Measurements from ENCODE around the gene NCK1.

DNA sequence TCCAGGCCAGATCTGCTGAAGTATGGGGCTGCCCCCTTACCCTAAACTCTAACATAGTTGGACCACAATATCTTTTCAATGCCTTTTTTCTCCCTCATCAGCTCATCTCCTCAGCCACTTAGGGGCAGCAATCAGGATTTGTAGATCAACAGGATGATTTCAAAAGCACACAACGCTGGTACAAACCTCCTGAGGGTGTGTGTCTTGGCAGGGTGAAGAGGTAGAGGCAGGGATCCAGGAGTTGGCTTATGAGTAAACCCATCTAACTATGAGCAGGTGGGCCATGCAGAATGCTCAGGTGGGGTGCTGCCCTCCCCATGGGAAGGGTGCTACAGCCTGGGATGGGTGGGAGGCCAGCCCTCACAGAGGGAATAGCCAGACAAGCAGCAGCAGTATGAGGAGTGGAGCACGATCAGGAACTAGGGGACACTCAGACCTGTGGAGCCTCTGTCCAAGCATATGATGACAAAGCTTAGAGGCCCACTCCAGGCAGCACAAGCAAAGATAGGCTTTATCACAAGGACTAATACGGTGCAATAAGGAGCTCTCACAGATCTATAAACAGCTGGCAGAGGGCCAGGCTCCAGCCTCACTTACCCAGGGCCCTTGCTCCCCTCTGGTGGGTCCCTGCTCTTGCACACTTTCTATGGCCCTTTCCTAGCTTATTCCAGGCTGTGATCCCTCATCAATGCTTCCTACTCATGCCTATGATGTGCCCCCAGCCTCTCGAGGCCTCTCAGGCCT is 127.9 kb downstream of the NCK1 start:
- TF ChIP-seq, protein P1, sequence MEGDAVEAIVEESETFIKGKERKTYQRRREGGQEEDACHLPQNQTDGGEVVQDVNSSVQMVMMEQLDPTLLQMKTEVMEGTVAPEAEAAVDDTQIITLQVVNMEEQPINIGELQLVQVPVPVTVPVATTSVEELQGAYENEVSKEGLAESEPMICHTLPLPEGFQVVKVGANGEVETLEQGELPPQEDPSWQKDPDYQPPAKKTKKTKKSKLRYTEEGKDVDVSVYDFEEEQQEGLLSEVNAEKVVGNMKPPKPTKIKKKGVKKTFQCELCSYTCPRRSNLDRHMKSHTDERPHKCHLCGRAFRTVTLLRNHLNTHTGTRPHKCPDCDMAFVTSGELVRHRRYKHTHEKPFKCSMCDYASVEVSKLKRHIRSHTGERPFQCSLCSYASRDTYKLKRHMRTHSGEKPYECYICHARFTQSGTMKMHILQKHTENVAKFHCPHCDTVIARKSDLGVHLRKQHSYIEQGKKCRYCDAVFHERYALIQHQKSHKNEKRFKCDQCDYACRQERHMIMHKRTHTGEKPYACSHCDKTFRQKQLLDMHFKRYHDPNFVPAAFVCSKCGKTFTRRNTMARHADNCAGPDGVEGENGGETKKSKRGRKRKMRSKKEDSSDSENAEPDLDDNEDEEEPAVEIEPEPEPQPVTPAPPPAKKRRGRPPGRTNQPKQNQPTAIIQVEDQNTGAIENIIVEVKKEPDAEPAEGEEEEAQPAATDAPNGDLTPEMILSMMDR (IDR thresholded peaks at IDR 0.05) = no peak
- TF ChIP-seq POLR2A (IDR thresholded peaks at IDR 0.05) = no peak

Measured in uterus (tissue), 2 donors.